ENCODE data around the gene DAP. TPM values are rescaled to one million over a fixed set of nuclear protein-coding genes. Genes with fewer than 3 reads are reported as not detected.
A peak's percentile ranks its signal among the peaks of the same experiment; 100 is the strongest.

DAP gene
- total and polyA plus RNA-seq, 2 donors (not counting 1 experiment from before 2014, with no cell fraction given): 56.6 to 158 TPM

DNA sequence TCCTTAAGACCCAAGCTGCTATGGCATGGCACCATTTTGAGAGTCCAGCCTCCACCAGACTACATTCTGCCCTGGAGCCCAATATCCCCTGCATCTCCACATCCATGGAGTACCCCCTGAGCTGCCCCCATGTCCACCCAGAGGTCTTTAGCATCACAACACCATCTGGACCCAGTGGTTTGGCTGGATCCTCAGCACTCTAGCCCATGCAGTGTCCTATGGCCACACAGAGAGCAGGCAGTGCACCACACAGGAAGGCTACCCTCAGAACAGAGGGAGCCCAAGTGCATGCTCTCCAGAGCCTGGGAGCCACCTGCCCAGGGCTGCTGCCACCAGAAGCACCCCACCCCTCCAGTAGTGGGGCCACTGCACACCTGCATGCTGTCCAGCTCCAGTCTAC lies 18.6 kb upstream of the DAP start:
- no peak overlapping the region for H3K9ac ChIP-seq (ENCODE audit: insufficient read depth, low read length)
- no peaks in the 10 kb centered on the region for H3K27me3 ChIP-seq (ENCODE audit: control insufficient read depth, insufficient read depth, low read length)
- H3K79me2 ChIP-seq (ENCODE audit: control insufficient read depth, insufficient read depth, low read length): no peaks in the 10 kb centered on the region
- H4K20me1 ChIP-seq (ENCODE audit: control insufficient read depth, extremely low read depth, insufficient read depth, low read length): no peaks in the 10 kb centered on the region
- TF ChIP-seq EZH2 (IDR thresholded peaks at IDR 0.05; ENCODE audit: low read length, missing control alignments): no peak
- TF ChIP-seq, protein P1, sequence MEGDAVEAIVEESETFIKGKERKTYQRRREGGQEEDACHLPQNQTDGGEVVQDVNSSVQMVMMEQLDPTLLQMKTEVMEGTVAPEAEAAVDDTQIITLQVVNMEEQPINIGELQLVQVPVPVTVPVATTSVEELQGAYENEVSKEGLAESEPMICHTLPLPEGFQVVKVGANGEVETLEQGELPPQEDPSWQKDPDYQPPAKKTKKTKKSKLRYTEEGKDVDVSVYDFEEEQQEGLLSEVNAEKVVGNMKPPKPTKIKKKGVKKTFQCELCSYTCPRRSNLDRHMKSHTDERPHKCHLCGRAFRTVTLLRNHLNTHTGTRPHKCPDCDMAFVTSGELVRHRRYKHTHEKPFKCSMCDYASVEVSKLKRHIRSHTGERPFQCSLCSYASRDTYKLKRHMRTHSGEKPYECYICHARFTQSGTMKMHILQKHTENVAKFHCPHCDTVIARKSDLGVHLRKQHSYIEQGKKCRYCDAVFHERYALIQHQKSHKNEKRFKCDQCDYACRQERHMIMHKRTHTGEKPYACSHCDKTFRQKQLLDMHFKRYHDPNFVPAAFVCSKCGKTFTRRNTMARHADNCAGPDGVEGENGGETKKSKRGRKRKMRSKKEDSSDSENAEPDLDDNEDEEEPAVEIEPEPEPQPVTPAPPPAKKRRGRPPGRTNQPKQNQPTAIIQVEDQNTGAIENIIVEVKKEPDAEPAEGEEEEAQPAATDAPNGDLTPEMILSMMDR (conservative IDR thresholded peaks at IDR 0.05 in 1 of 2, IDR thresholded peaks at IDR 0.05 in 1 of 2; ENCODE audit: low read depth in 1 of 2, low read length in 2 of 2): no peak
- no peak overlapping the region for H2AFZ ChIP-seq (ENCODE audit: low read length)
- no peaks in the 10 kb centered on the region for H3K9me3 ChIP-seq (ENCODE audit: control insufficient read depth, insufficient read depth, low read depth, low read length)
- no peak for DNase-seq (ENCODE audit: low read depth in 2 of 2)
- H3K4me3 ChIP-seq (replicated peaks in 1 of 4; ENCODE audit: control extremely low read depth in 1 of 4, insufficient read depth in 1 of 4, low read depth in 3 of 4, low read length in 4 of 4): no peak overlapping the region
- no peaks in the 10 kb centered on the region for H3K4me1 ChIP-seq (ENCODE audit: control insufficient read depth, extremely low read depth, insufficient read depth, low read length)
- no peaks in the 10 kb centered on the region for H3K36me3 ChIP-seq (ENCODE audit: control insufficient read depth, insufficient read depth, low read length)
- H3K4me2 ChIP-seq (ENCODE audit: extremely low read depth, insufficient read depth, low read length): no peak overlapping the region
- H3K27ac ChIP-seq (ENCODE audit: insufficient read depth, low read length): no peak overlapping the region

DNA sequence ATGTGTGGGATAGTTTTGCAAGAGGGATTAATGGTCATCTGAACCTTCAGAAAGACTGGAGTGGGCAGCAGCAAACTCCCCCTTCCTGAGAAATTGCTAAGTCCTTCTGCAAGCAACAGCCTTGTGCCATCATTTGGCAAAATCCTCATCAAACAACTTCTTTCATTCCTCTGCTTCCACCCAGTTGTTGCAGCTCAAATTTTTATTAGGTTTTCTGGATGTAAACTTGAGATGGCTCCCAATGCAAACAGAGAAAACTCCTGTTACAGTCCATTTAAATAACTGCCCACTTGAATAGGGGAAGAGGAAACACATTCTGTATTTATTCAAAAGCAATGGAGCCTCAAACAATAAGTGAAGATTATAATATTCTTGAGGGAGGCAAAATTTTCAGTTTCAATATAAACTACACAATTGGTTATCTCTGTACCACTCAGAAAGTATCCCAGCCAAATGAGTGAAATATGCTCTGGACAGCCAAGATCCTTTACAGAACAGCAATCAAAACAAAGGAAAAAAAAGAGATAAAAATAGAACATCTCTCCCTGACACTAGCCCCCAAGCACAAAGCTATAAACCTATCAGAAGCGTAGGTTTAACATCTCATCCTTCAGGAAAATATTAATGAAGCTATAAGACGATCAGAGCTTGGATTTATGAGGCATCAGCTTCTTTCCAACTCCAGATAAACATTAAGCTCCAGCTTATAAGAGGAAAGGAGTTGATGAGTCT lies 17.3 kb upstream of the DAP start:
- Histone ChIP-seq H3K9ac (ENCODE audit: insufficient read depth, low read length) (no peak overlapping the region), H3K4me3 (replicated peaks in 1 of 4; ENCODE audit: control extremely low read depth in 1 of 4, insufficient read depth in 1 of 4, low read depth in 3 of 4, low read length in 4 of 4) (no peak overlapping the region), H3K79me2 (ENCODE audit: control insufficient read depth, insufficient read depth, low read length) (no peaks in the 10 kb centered on the region), H3K27me3 (ENCODE audit: control insufficient read depth, insufficient read depth, low read length) (no peaks in the 10 kb centered on the region), H2AFZ (ENCODE audit: low read length) (no peak overlapping the region), H3K9me3 (ENCODE audit: control insufficient read depth, insufficient read depth, low read depth, low read length) (no peaks in the 10 kb centered on the region), H3K36me3 (ENCODE audit: control insufficient read depth, insufficient read depth, low read length) (no peaks in the 10 kb centered on the region), H3K27ac (ENCODE audit: insufficient read depth, low read length) (no peak overlapping the region), H3K4me2 (ENCODE audit: extremely low read depth, insufficient read depth, low read length) (no peak overlapping the region), H3K4me1 (ENCODE audit: control insufficient read depth, extremely low read depth, insufficient read depth, low read length) (no peaks in the 10 kb centered on the region), H4K20me1 (ENCODE audit: control insufficient read depth, extremely low read depth, insufficient read depth, low read length) (no peaks in the 10 kb centered on the region)
- DNase-seq (ENCODE audit: low read depth in 2 of 2): no peak
- no peak for TF ChIP-seq EZH2 (IDR thresholded peaks at IDR 0.05; ENCODE audit: low read length, missing control alignments)
- TF ChIP-seq, protein P1 (conservative IDR thresholded peaks at IDR 0.05 in 1 of 2, IDR thresholded peaks at IDR 0.05 in 1 of 2; ENCODE audit: low read depth in 1 of 2, low read length in 2 of 2): no peak

DNA sequence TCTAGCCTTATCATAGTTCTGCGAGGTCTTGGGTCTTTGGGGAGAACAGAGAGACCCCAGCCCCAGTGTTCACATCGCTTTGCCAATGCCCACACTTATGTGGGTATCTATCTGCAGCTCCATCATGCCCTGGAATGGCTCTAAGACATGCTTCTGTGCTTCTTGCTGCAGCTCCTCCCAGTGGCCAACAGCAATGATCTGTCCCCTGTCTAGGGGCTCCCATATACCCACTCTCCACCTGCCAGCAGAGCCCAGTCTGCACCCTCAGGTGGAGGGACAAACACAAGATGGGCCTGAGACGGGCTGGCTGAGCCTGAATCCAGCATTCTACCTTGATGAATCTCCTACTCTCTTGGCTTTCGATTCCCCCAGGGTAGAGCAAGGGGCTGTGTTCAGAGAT lies 14.6 kb upstream of the DAP start:
- H3K79me2 ChIP-seq (ENCODE audit: control insufficient read depth, insufficient read depth, low read length): no peaks in the 10 kb centered on the region
- no peaks in the 10 kb centered on the region for H4K20me1 ChIP-seq (ENCODE audit: control insufficient read depth, extremely low read depth, insufficient read depth, low read length)
- H3K4me2 ChIP-seq (ENCODE audit: extremely low read depth, insufficient read depth, low read length): no peak overlapping the region
- H2AFZ ChIP-seq (ENCODE audit: low read length): no peak overlapping the region
- no peaks in the 10 kb centered on the region for H3K9me3 ChIP-seq (ENCODE audit: control insufficient read depth, insufficient read depth, low read depth, low read length)
- H3K4me3 ChIP-seq (replicated peaks in 1 of 4; ENCODE audit: control extremely low read depth in 1 of 4, insufficient read depth in 1 of 4, low read depth in 3 of 4, low read length in 4 of 4): no peak overlapping the region
- no peaks in the 10 kb centered on the region for H3K27me3 ChIP-seq (ENCODE audit: control insufficient read depth, insufficient read depth, low read length)
- no peak for DNase-seq (ENCODE audit: low read depth in 2 of 2)
- no peaks in the 10 kb centered on the region for H3K4me1 ChIP-seq (ENCODE audit: control insufficient read depth, extremely low read depth, insufficient read depth, low read length)
- no peaks in the 10 kb centered on the region for H3K36me3 ChIP-seq (ENCODE audit: control insufficient read depth, insufficient read depth, low read length)
- no peak overlapping the region for H3K9ac ChIP-seq (ENCODE audit: insufficient read depth, low read length)
- H3K27ac ChIP-seq (ENCODE audit: insufficient read depth, low read length): no peak overlapping the region
- TF ChIP-seq, protein P1 (conservative IDR thresholded peaks at IDR 0.05 in 1 of 2, IDR thresholded peaks at IDR 0.05 in 1 of 2; ENCODE audit: low read depth in 1 of 2, low read length in 2 of 2): peak in 1 of 2 donors; percentile 6
- no peak for TF ChIP-seq EZH2 (IDR thresholded peaks at IDR 0.05; ENCODE audit: low read length, missing control alignments)

All from fibroblast of lung (primary cell).